ENCODE measurements around the gene CSRNP3. TPM values are rescaled to one million over a fixed set of nuclear protein-coding genes. Genes with fewer than 3 reads are reported as not detected.

The CSRNP3 gene
- total RNA-seq, 2 donors from 2014 or later, result 1.8 to 2.7 TPM

DNA sequence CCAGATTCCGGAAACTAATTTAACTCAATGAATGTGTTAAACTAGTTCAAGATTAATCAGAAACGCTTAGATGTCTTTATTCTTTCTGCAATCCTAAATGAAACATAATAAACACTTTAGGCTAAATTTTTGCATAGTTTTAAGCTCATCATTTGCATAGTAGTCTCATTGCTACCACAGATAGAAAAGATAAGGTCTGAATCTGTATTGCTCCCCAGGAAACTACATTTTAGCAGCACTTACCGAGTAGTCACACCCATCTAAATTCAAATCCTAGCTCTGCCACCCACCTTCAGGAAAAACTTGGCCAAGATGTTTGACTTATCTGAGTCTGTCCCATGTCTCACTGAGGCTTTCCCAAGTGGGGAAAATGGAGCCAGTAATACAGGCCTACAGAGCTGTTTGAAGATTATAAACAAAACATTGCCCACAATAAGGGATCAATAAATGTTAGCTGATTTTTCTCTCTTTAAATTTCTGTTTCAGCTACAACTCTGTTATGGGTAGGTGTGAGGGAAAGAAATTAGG is 237.5 kb downstream of the CSRNP3 start:
- H3K9me3 ChIP-seq, result no peaks in the 10 kb centered on the region
- ATAC-seq (ENCODE audit: insufficient number of reproducible peaks, low FRiP score, low read depth), result no peak
- H3K4me3 ChIP-seq, result no peak overlapping the region
- no peaks in the 10 kb centered on the region for H3K36me3 ChIP-seq
- DNase-seq (ENCODE audit: low spot score), result no peak
- TF ChIP-seq, protein P1, sequence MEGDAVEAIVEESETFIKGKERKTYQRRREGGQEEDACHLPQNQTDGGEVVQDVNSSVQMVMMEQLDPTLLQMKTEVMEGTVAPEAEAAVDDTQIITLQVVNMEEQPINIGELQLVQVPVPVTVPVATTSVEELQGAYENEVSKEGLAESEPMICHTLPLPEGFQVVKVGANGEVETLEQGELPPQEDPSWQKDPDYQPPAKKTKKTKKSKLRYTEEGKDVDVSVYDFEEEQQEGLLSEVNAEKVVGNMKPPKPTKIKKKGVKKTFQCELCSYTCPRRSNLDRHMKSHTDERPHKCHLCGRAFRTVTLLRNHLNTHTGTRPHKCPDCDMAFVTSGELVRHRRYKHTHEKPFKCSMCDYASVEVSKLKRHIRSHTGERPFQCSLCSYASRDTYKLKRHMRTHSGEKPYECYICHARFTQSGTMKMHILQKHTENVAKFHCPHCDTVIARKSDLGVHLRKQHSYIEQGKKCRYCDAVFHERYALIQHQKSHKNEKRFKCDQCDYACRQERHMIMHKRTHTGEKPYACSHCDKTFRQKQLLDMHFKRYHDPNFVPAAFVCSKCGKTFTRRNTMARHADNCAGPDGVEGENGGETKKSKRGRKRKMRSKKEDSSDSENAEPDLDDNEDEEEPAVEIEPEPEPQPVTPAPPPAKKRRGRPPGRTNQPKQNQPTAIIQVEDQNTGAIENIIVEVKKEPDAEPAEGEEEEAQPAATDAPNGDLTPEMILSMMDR (IDR thresholded peaks at IDR 0.05), result no peak
- no peak overlapping the region for H3K27ac ChIP-seq
- H3K27me3 ChIP-seq (replicated peaks; ENCODE audit: insufficient read depth), result no peaks in the 10 kb centered on the region
- H3K4me1 ChIP-seq (ENCODE audit: control insufficient read depth in 1 of 2, low read depth in 2 of 2), result no peaks in the 10 kb centered on the region

DNA sequence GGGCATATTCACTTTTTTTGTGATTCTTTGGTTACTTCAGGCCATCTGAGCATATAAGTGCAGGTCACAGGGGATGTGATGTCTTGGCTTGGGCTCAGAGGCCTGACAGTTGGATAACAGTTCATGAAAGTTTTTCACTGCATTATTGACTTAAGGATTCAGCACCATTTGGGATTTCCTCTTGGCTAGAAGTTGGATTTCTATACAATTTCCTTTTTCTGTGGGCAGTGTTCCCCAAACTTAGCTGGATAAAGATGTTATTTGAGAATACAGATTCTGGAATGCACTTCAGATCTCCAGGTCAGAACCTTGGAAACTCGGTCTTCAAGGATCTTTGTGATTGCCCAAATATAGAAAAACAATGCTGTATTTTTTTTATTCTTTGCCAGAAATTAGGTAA is 246.6 kb downstream of the CSRNP3 start:
- ATAC-seq (ENCODE audit: insufficient number of reproducible peaks, low FRiP score, low read depth), result no peak
- TF ChIP-seq, protein P1 (IDR thresholded peaks at IDR 0.05), result no peak
- Histone ChIP-seq H3K4me1 (ENCODE audit: control insufficient read depth in 1 of 2, low read depth in 2 of 2) (peaks cover 0 to 8% of the 10 kb centered on the region in 2 donors), H3K4me3 (no peak overlapping the region), H3K9me3 (no peaks in the 10 kb centered on the region), H3K27me3 (replicated peaks; ENCODE audit: insufficient read depth) (no peaks in the 10 kb centered on the region), H3K27ac (no peak overlapping the region), H3K36me3 (no peaks in the 10 kb centered on the region)
- no peak for DNase-seq (ENCODE audit: low spot score)

DNA sequence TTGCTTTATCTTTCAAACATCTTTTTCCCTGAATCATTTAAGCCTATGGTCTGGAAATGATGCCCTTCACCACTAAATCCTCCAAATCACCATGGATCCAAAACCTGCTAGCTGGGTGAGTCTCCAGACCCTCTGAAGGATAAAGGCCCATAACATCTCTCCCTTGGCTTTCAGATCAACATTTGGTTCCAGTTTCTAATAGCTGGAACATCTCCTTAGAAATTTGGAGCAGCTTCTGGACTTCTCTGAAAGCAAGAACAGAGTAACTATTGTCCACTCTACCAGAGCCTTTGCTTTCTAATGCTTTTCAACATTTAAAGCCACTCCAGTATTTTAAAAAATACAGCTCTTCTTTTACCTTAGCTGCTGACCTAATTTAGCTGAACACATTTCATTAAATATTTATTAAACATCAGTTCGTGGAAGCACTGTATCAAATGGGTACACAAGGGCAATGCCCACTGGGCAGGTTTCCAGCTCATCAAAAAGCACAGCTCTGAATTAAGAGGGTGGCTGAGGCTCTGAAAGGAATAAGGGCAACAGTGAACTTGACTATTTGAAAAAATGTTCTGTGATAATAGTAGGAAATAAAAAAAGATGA is 249.2 kb downstream of the CSRNP3 start:
- Histone ChIP-seq H3K4me1 (ENCODE audit: control insufficient read depth in 1 of 2, low read depth in 2 of 2) (peaks cover 0 to 8% of the 10 kb centered on the region in 2 donors), H3K36me3 (no peaks in the 10 kb centered on the region), H3K27ac (no peak overlapping the region), H3K27me3 (replicated peaks; ENCODE audit: insufficient read depth) (no peaks in the 10 kb centered on the region), H3K4me3 (no peak overlapping the region), H3K9me3 (no peaks in the 10 kb centered on the region)
- TF ChIP-seq, protein P1 (IDR thresholded peaks at IDR 0.05), result no peak
- ATAC-seq (ENCODE audit: insufficient number of reproducible peaks, low FRiP score, low read depth) (no peak), DNase-seq (ENCODE audit: low spot score) (no peak)

DNA sequence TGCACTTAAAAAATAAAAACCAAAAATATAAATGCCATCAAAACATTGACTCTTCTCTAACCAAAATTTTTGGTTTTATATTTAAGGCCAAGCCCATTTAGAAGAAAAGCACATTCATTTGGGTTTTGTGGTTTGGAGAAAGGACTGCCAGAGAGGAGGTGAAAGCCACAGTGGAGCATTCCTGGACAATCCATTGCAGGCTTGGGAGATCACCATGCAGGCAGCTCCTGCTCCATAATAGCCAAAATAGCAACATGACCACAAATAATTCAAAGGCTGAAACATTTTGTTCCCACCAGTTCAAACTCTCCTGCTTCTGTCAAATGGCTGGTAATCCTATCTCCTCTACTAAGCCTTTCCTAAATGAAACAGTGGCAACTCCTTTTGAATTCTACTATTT is 251.0 kb downstream of the CSRNP3 start:
- ATAC-seq (ENCODE audit: insufficient number of reproducible peaks, low FRiP score, low read depth), result no peak
- Histone ChIP-seq H3K4me1 (ENCODE audit: control insufficient read depth in 1 of 2, low read depth in 2 of 2) (peaks cover 0 to 8% of the 10 kb centered on the region in 2 donors), H3K27ac (no peak overlapping the region), H3K9me3 (no peaks in the 10 kb centered on the region), H3K4me3 (no peak overlapping the region), H3K36me3 (no peaks in the 10 kb centered on the region), H3K27me3 (replicated peaks; ENCODE audit: insufficient read depth) (no peaks in the 10 kb centered on the region)
- TF ChIP-seq, protein P1 (IDR thresholded peaks at IDR 0.05), result no peak
- DNase-seq (ENCODE audit: low spot score), result no peak

DNA sequence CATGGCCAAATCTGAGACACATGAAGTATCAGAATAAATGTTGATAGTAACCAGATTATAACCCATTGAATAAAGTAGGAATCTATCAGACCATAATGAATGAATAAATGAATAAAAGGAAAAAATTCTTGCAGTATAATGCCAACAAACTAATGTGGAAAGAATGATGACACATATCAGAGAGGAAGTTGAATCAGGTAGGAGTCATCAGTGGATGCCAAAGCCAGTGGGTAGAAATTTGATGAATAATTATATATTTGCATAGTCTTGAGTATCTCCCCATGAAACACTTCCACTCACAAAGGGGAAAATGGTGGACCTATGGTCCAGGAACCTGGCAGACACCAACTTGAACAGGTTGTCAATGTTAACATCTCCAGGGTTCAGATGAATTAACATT is 255.9 kb downstream of the CSRNP3 start:
- Histone ChIP-seq H3K27ac (no peak overlapping the region), H3K4me1 (ENCODE audit: control insufficient read depth in 1 of 2, low read depth in 2 of 2) (peaks cover 0 to 4% of the 10 kb centered on the region in 2 donors), H3K36me3 (no peaks in the 10 kb centered on the region), H3K27me3 (replicated peaks; ENCODE audit: insufficient read depth) (no peaks in the 10 kb centered on the region), H3K9me3 (no peaks in the 10 kb centered on the region), H3K4me3 (no peak overlapping the region)
- no peak for DNase-seq (ENCODE audit: low spot score)
- peak; percentile 36 for ATAC-seq (ENCODE audit: insufficient number of reproducible peaks, low FRiP score, low read depth)
- TF ChIP-seq, protein P1 (IDR thresholded peaks at IDR 0.05), result no peak

Other genes starting within 250 kb of the CSRNP3 start
- gene SCN2A, start 230.3 kb upstream of the CSRNP3 start, total RNA-seq, result 1 to 10 TPM in 1 of 2 donors, not detected in 1; 1.8 TPM

Measured in thoracic aorta (tissue), 2 donors.